A673 (cell line): Measurements from ENCODE around the gene KIF1A.

ENCODE experiments used
- CTCF ChIP-seq: fragments of 300-800, 200-600 bp; sonication (generic); conservative IDR thresholded peaks from 2 replicates; pipeline ENCODE4 v1.5.1; 2017; ENCODE audit warnings: low read depth, mild to moderate bottlenecking, antibody characterized with exemption, low read length, moderate library complexity, mixed read lengths
- EZH2 ChIP-seq: fragments of 200-600 bp; sonication (generic); IDR thresholded peaks from 2 replicates; pipeline ENCODE4 v1.6.1; 2017; ENCODE audit warnings: borderline replicate concordance, low read depth, mild to moderate bottlenecking, mixed read lengths, antibody characterized with exemption, low read length; ENCODE audit not compliant: poor library complexity, severe bottlenecking

GRCh38 chr2:240739797-240740196 is 80.2 kb downstream of the KIF1A start:
- TF ChIP-seq CTCF (no peak), EZH2 (no peak)
